OCI-LY1 (cell line): ENCODE data around the gene MLH3.

ENCODE experiments used
- H2AFZ ChIP-seq: fragments of 200-600 bp; sonication (generic), shearing (Covaris generic); 2 replicates; pipeline ENCODE4 v1.6.0; 2014; ENCODE audit warnings: antibody characterized with exemption, mild to moderate bottlenecking, low read length
- H3F3A ChIP-seq: fragments of 200-600 bp; sonication (generic), shearing (Covaris generic); 2 replicates; pipeline ENCODE4 v1.6.0; 2014; ENCODE audit warnings: mild to moderate bottlenecking, antibody characterized with exemption, low read length, moderate library complexity; ENCODE audit not compliant: insufficient read depth
- H3K27ac ChIP-seq: fragments of 200-600 bp; sonication (generic); 2 replicates; pipeline ENCODE4 v1.5.1; 2014; ENCODE audit warnings: low read length, mixed run types, mild to moderate bottlenecking, low read depth; ENCODE audit not compliant: poor library complexity, severe bottlenecking
- H3K27me3 ChIP-seq: fragments of 200-600 bp; sonication (generic); 2 replicates; pipeline ENCODE4 v1.6.0; 2014; ENCODE audit warnings: antibody characterized with exemption, mild to moderate bottlenecking, low read length, moderate library complexity; ENCODE audit not compliant: insufficient read depth
- H3K36me3 ChIP-seq: fragments of 200-600 bp; sonication (generic); 2 replicates; pipeline ENCODE4 v1.6.1; 2014; ENCODE audit warnings: mild to moderate bottlenecking, antibody characterized with exemption, low read length, moderate library complexity, mixed read lengths; ENCODE audit not compliant: insufficient read depth
- H3K4me1 ChIP-seq: fragments of 200-600 bp; sonication (generic); 2 replicates; pipeline ENCODE4 v1.5.1; 2014; ENCODE audit warnings: mild to moderate bottlenecking, low read length, moderate library complexity; ENCODE audit not compliant: insufficient read depth, severe bottlenecking
- H3K4me2 ChIP-seq: fragments of 200-600 bp; sonication (generic), shearing (Covaris generic); 2 replicates; pipeline ENCODE4 v1.6.1; 2014; ENCODE audit warnings: low read length
- H3K4me3 ChIP-seq: fragments of 200-600 bp; sonication (generic); 2 replicates; pipeline ENCODE4 v1.5.1; 2014; ENCODE audit warnings: low read length, low read depth, mild to moderate bottlenecking, mixed read lengths; ENCODE audit not compliant: poor library complexity, severe bottlenecking
- H3K79me2 ChIP-seq: fragments of 200-600 bp; shearing (Covaris generic); 2 replicates; pipeline ENCODE4 v1.6.1; 2016; ENCODE audit warnings: mixed run types, low read length, mixed read lengths; ENCODE audit not compliant: insufficient read depth
- H3K9ac ChIP-seq: fragments of 200-600 bp; sonication (generic), shearing (Covaris generic); 2 replicates; pipeline ENCODE4 v1.6.1; 2014; ENCODE audit warnings: mild to moderate bottlenecking, low read length, mixed read lengths
- H3K9me2 ChIP-seq: fragments of 200-600 bp; sonication (generic), shearing (Covaris generic); 2 replicates; pipeline ENCODE4 v1.6.1; 2014; ENCODE audit warnings: low read depth, mild to moderate bottlenecking, low read length, mixed read lengths
- H3K9me3 ChIP-seq: fragments of 200-600 bp; shearing (Covaris generic); 2 replicates; pipeline ENCODE4 v1.6.1; 2014; ENCODE audit warnings: low read length, mixed read lengths
- H4K20me1 ChIP-seq: fragments of 200-600 bp; sonication (generic), shearing (Covaris generic); 2 replicates; pipeline ENCODE4 v1.6.0; 2016; ENCODE audit warnings: mild to moderate bottlenecking, low read length; ENCODE audit not compliant: insufficient read depth
- EZH2 ChIP-seq: fragments of 200-600 bp; sonication (generic), shearing (Covaris generic); IDR thresholded peaks from 2 replicates; pipeline ENCODE4 v1.8.0; 2017; ENCODE audit warnings: borderline replicate concordance, mixed run types, mild to moderate bottlenecking, antibody characterized with exemption, low read length, moderate library complexity, mixed read lengths
- TF ChIP-seq, protein P1 (sequence below): fragments of 200-600 bp; sonication (generic), shearing (Covaris generic); IDR thresholded peaks from 2 replicates; pipeline ENCODE4 v1.5.1; 2017; ENCODE audit warnings: mild to moderate bottlenecking, antibody characterized with exemption, low read length, moderate library complexity, mixed read lengths

Gene MLH3

DNA sequence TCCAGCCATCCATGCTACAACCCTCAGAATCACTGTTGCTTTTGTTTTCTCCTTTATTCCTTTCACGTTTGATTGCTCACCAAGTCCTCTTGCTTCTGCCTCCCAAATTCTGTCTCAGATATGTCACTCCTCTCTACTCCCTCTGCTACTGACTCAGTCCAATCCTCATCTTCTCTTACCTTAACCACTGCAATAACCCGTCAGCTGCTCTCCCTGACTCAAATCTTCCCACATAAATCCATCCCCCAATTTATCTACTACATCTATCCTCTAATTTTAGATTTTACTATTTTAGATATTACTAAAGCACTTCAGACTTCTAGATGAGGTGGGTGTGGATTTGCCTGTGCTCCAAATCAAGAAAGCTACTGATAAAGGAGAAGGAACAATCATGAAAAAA, 25.4 kb downstream of the MLH3 start:
- TF ChIP-seq, protein P1, sequence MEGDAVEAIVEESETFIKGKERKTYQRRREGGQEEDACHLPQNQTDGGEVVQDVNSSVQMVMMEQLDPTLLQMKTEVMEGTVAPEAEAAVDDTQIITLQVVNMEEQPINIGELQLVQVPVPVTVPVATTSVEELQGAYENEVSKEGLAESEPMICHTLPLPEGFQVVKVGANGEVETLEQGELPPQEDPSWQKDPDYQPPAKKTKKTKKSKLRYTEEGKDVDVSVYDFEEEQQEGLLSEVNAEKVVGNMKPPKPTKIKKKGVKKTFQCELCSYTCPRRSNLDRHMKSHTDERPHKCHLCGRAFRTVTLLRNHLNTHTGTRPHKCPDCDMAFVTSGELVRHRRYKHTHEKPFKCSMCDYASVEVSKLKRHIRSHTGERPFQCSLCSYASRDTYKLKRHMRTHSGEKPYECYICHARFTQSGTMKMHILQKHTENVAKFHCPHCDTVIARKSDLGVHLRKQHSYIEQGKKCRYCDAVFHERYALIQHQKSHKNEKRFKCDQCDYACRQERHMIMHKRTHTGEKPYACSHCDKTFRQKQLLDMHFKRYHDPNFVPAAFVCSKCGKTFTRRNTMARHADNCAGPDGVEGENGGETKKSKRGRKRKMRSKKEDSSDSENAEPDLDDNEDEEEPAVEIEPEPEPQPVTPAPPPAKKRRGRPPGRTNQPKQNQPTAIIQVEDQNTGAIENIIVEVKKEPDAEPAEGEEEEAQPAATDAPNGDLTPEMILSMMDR, result no peak
- no peak for TF ChIP-seq EZH2
- no peak overlapping the region for H2AFZ ChIP-seq
- no peaks in the 10 kb centered on the region for H3K79me2 ChIP-seq
- no peaks in the 10 kb centered on the region for H3F3A ChIP-seq
- no peak overlapping the region for H3K4me3 ChIP-seq
- no peak overlapping the region for H3K4me2 ChIP-seq
- no peaks in the 10 kb centered on the region for H3K4me1 ChIP-seq
- H3K9me2 ChIP-seq, result no peaks in the 10 kb centered on the region
- H3K27me3 ChIP-seq, result no peaks in the 10 kb centered on the region
- H3K36me3 ChIP-seq, result peaks cover 49% of the 10 kb centered on the region
- no peak overlapping the region for H3K27ac ChIP-seq
- H4K20me1 ChIP-seq, result no peaks in the 10 kb centered on the region
- no peaks in the 10 kb centered on the region for H3K9me3 ChIP-seq
- H3K9ac ChIP-seq, result no peak overlapping the region

GRCh38 chr14:75025082-75025481, 26.2 kb downstream of the MLH3 start:
- no peak for TF ChIP-seq EZH2
- TF ChIP-seq, protein P1, result no peak
- Histone ChIP-seq H3K27ac (no peak overlapping the region), H4K20me1 (no peaks in the 10 kb centered on the region)

GRCh38 chr14:75023108-75023507, 28.2 kb downstream of the MLH3 start:
- H3K79me2 ChIP-seq, result no peaks in the 10 kb centered on the region
- no peak overlapping the region for H2AFZ ChIP-seq
- H4K20me1 ChIP-seq, result no peaks in the 10 kb centered on the region
- H3K36me3 ChIP-seq, result peaks cover 47% of the 10 kb centered on the region
- no peak overlapping the region for H3K4me3 ChIP-seq
- no peaks in the 10 kb centered on the region for H3K9me2 ChIP-seq
- no peak overlapping the region for H3K9ac ChIP-seq
- TF ChIP-seq, protein P1, result no peak
- TF ChIP-seq EZH2, result no peak
- no peaks in the 10 kb centered on the region for H3K27me3 ChIP-seq
- H3K4me2 ChIP-seq, result no peak overlapping the region
- H3F3A ChIP-seq, result no peaks in the 10 kb centered on the region
- H3K4me1 ChIP-seq, result no peaks in the 10 kb centered on the region
- H3K27ac ChIP-seq, result no peak overlapping the region
- H3K9me3 ChIP-seq, result no peaks in the 10 kb centered on the region

More at GRCh38 chr14:75025082-75025481, 26.2 kb downstream of the MLH3 start:
- no peaks in the 10 kb centered on the region for H3K27me3 ChIP-seq
- H3K4me2 ChIP-seq, result no peak overlapping the region
- H3F3A ChIP-seq, result no peaks in the 10 kb centered on the region
- H3K79me2 ChIP-seq, result no peaks in the 10 kb centered on the region
- H3K9me2 ChIP-seq, result no peaks in the 10 kb centered on the region
- H3K36me3 ChIP-seq, result peaks cover 41% of the 10 kb centered on the region
- H2AFZ ChIP-seq, result no peak overlapping the region
- H3K9me3 ChIP-seq, result no peaks in the 10 kb centered on the region
- no peak overlapping the region for H3K9ac ChIP-seq
- no peaks in the 10 kb centered on the region for H3K4me1 ChIP-seq
- no peak overlapping the region for H3K4me3 ChIP-seq
